Psoas muscle (tissue), 8 donors: ENCODE results near the gene RAI1. TPM values are rescaled to one million over a fixed set of nuclear protein-coding genes. Genes with fewer than 3 reads are reported as not detected.

Source experiments
- ATAC-seq, 4 donors: fragments of 200-7000 bp; cut with Tn5 transposase; one replicate each; pipeline ENCODE4 v1.9.1; 2020; ENCODE audit warnings: moderate library complexity in 3 of 4, mild to moderate bottlenecking in 2 of 4
- DNase-seq, 2 donors: peaks; one replicate each; pipeline ENCODE4 v3.0.0-alpha.2; 2020
- H3K27ac ChIP-seq: fragments of 200-600 bp; one replicate; pipeline ENCODE4 v1.8.0; 2022
- H3K27me3 ChIP-seq, 3 donors: fragments of 200-600 bp in 1 of 3; one replicate each; pipeline versions ENCODE4 v1.6.1 to v1.8.0; 2013 to 2022; ENCODE audit warnings: low read length in 2 of 3, mild to moderate bottlenecking in 2 of 3, moderate library complexity in 1 of 3; ENCODE audit not compliant: insufficient read depth in 3 of 3
- H3K36me3 ChIP-seq, 2 donors: fragments of 200-600 bp in 1 of 2; one replicate each; pipeline versions ENCODE4 v1.6.1 to v1.8.0; 2013 to 2022; ENCODE audit warnings: low read depth in 1 of 2, mild to moderate bottlenecking in 1 of 2, moderate library complexity in 1 of 2; ENCODE audit not compliant: insufficient read depth in 1 of 2
- H3K4me1 ChIP-seq: fragments of 200-600 bp; one replicate; pipeline ENCODE4 v1.8.0; 2022
- H3K4me3 ChIP-seq: fragments of 200-600 bp; one replicate; pipeline ENCODE4 v1.8.0; 2022; ENCODE audit warnings: mild to moderate bottlenecking
- H3K9me3 ChIP-seq: fragments of 200-600 bp; one replicate; pipeline ENCODE4 v1.8.0; 2022
- CTCF ChIP-seq: fragments of 200-600 bp; IDR thresholded peaks from one replicate; pipeline ENCODE4 v1.8.0; 2022; ENCODE audit warnings: antibody characterized with exemption
- WGBS, 3 donors: extraction: QIAGEN DNeasy Blood & Tissue Kit; methylation state at CpG; one replicate each; pipeline versions ENCODE4 v1.1.6 to v1.1.7; 2013; 5-methylcytosine and 5-hydroxymethylcytosine counted together
- intact Hi-C, 2 donors: fragments of 100-400 bp; cut with DNase I; formaldehyde crosslinking; loops; one replicate each; pipeline versions ENCODE4 v1.11.0 to v1.14.2; 2022
- polyA plus RNA-seq, 3 donors: library from polyadenylated mRNA; stranded (reverse); fragments of 200-250 nt; gene quantifications; one replicate each; pipeline ENCODE4 v1.2.3, GENCODE V29; 2013
- total RNA-seq, 4 donors: library from RNA; stranded (reverse); fragmentation: NEBNext Ultra II Directional in 2 of 4; extraction: Animal tissue kit (Norgen Biotek cat#: 25700) in 2 of 4; gene quantifications; one replicate each; pipeline versions ENCODE4 v1.2.1 to v1.2.4, GENCODE V29; 2021 to 2023
- donor health status: healthy with polysubstance abuse.
- donor health status: DM: no; HTN: no; CAD: no; lungs with moderate emphysema.
- donor health status: Bipolar disorder and iron deficiency.
- donor health status: healthy.
- donor health status: DM: yes; HTN: yes; CAD: no.
- donor health status: DM: no; HTN: no; CAD: no.
- donor health status: DM: no; HTN: no; CAD: no.
- donor health status: DM: yes; HTN: yes; CAD: no.

RAI1 gene
- total and polyA plus RNA-seq, 7 donors = 4.0 to 9.0 (median 7.1) TPM

GRCh38 chr17:17742133-17742621, 60.9 kb downstream of the RAI1 start:
- intact Hi-C loops = loop anchor here in 1 of 2 donors (5.0 kb wide), 1 partner anchor 45 kb away; no protein-coding TSS in a partner anchor
- Histone ChIP-seq H3K9me3 (no peaks in the 10 kb centered on the region), H3K4me3 (no peak overlapping the region), H3K36me3 (no peaks in the 10 kb centered on the region), H3K27me3 (no peaks in the 10 kb centered on the region), H3K4me1 (peaks cover 30% of the 10 kb centered on the region), H3K27ac (no peak overlapping the region)
- TF ChIP-seq CTCF = no peak
- DNase-seq (no peak), ATAC-seq (no peak)
- 43 to 51% (median 47%) methylated on average over 5 of the region's 5 CpGs for WGBS, 3 donors

GRCh38 chr17:17742688-17743390, 61.6 kb downstream of the RAI1 start:
- H3K27me3 ChIP-seq = no peaks in the 10 kb centered on the region
- H3K9me3 ChIP-seq = no peaks in the 10 kb centered on the region
- no peak for DNase-seq
- 69 to 81% (median 69%) methylated on average over 4 of the region's 4 CpGs for WGBS, 3 donors
- peaks cover 25% of the 10 kb centered on the region for H3K4me1 ChIP-seq
- H3K4me3 ChIP-seq = no peak overlapping the region
- no peak overlapping the region for H3K27ac ChIP-seq
- intact Hi-C loops = loop anchor here in 1 of 2 donors (5.0 kb wide), 1 partner anchor 46 kb away; no protein-coding TSS in a partner anchor
- TF ChIP-seq CTCF = no peak
- no peak for ATAC-seq
- no peaks in the 10 kb centered on the region for H3K36me3 ChIP-seq

GRCh38 chr17:17743391-17744112, 62.3 kb downstream of the RAI1 start:
- WGBS, 3 donors = 88 to 94% (median 92%) methylated on average over 14 of the region's 14 CpGs
- TF ChIP-seq CTCF = no peak
- H3K36me3 ChIP-seq = no peaks in the 10 kb centered on the region

DNA sequence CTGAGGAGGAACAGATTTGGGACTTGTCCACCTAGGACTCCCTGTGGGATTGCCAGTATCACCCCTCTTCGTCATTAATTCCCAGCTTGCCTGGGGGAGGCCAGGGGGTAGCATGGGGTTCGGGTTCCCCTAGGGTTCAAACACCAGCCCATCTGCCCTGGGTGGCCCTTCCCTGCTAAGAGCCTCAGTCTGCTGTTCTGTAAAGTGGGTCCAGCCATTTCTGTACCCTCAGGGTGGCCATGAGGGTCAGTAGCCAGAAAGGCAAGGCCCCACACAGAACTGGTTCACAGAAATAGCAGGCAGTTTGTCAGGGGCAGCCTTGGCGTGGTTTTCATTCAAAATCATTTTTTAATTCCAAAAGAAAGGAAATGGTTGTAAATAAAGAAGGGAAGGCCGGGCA, 62.9 kb downstream of the RAI1 start:
- no peak for ATAC-seq
- no peaks in the 10 kb centered on the region for H3K27me3 ChIP-seq
- WGBS, 3 donors = 93 to 100% (median 97%) methylated on average over 4 of the region's 4 CpGs
- DNase-seq = no peak
- H3K36me3 ChIP-seq = no peaks in the 10 kb centered on the region
- H3K4me3 ChIP-seq = no peak overlapping the region
- intact Hi-C loops = loop anchor here in 1 of 2 donors (5.0 kb wide), 1 partner anchor 47 kb away; no protein-coding TSS in a partner anchor
- no peaks in the 10 kb centered on the region for H3K9me3 ChIP-seq
- no peak for TF ChIP-seq CTCF
- H3K27ac ChIP-seq = no peak overlapping the region
- H3K4me1 ChIP-seq = peaks cover 15% of the 10 kb centered on the region

More at GRCh38 chr17:17743391-17744112, 62.3 kb downstream of the RAI1 start:
- no peaks in the 10 kb centered on the region for H3K9me3 ChIP-seq
- H3K27ac ChIP-seq = no peak overlapping the region
- DNase-seq (no peak), ATAC-seq (no peak)
- intact Hi-C loops = loop anchor here in 1 of 2 donors (5.0 kb wide), 1 partner anchor 46 kb away; no protein-coding TSS in a partner anchor
- no peaks in the 10 kb centered on the region for H3K27me3 ChIP-seq
- peaks cover 20% of the 10 kb centered on the region for H3K4me1 ChIP-seq
- H3K4me3 ChIP-seq = no peak overlapping the region
